H1 (cell line): Measurements from ENCODE around the gene L3MBTL4. TPM values are rescaled to one million over a fixed set of nuclear protein-coding genes. Genes with fewer than 3 reads are reported as not detected.

Source experiments
- CTCF ChIA-PET: fragments of 300-600 bp; sonication (Branson Sonifier 250); formaldehyde crosslinking; loops from one replicate; lab custom pipeline; 2021; ENCODE audit not compliant: partially characterized antibody; lab: Charles Lee
- POLR2A ChIA-PET: fragments of 300-600 bp; sonication (Branson Sonifier 250); formaldehyde crosslinking; loops from one replicate; lab custom pipeline; 2021; ENCODE audit warnings: inconsistent platforms; ENCODE audit not compliant: partially characterized antibody; lab: Charles Lee
- DNase-seq, 2 experiments: peaks; one replicate each; pipeline versions ENCODE4 v3.0.0 to v3.0.0-alpha.2; 2010 to 2022; ENCODE audit warnings: low spot score in 2 of 2, low read depth in 1 of 2, mixed read lengths in 1 of 2
- FAIRE-seq: peaks from 2 replicates; lab custom pipeline; 2011; peaks lifted over from hg19 to GRCh38; lab: Jason Lieb, UNC
- H2AFZ ChIP-seq: 2 replicates; pipeline ENCODE4 v1.8.1; 2012; ENCODE audit warnings: low read length, inconsistent platforms
- H2AK5ac ChIP-seq: 2 replicates; pipeline ENCODE4 v1.6.1; 2013; ENCODE audit warnings: low read depth, low read length
- H2BK120ac ChIP-seq: replicated peaks from 2 replicates; pipeline ENCODE3; 2013; ENCODE audit warnings: low read depth, low read length, inconsistent platforms
- H2BK12ac ChIP-seq: 2 replicates; pipeline ENCODE4 v1.6.1; 2013; ENCODE audit warnings: low read depth, low read length
- H2BK15ac ChIP-seq: 2 replicates; pipeline ENCODE4 v1.6.1; 2013; ENCODE audit warnings: low read length
- H2BK20ac ChIP-seq: 2 replicates; pipeline ENCODE4 v1.6.1; 2013; ENCODE audit warnings: low read length
- H2BK5ac ChIP-seq: 2 replicates; pipeline ENCODE4 v1.6.1; 2013; ENCODE audit warnings: low read depth, low read length
- H3K14ac ChIP-seq: 2 replicates; pipeline ENCODE4 v1.6.1; 2013; ENCODE audit warnings: inconsistent platforms; ENCODE audit not compliant: insufficient read length
- H3K18ac ChIP-seq: 2 replicates; pipeline ENCODE4 v1.6.1; 2013; ENCODE audit warnings: low read length; ENCODE audit errors: extremely low read depth
- H3K23ac ChIP-seq: 2 replicates; pipeline ENCODE4 v1.6.1; 2013; ENCODE audit warnings: inconsistent platforms; ENCODE audit not compliant: insufficient read length
- H3K23me2 ChIP-seq: 2 replicates; pipeline ENCODE4 v1.6.1; 2013; ENCODE audit warnings: low read depth, low read length
- H3K27ac ChIP-seq: 2 replicates; pipeline ENCODE4 v1.6.1; 2011; ENCODE audit warnings: low read depth, low read length, inconsistent platforms
- H3K27me3 ChIP-seq, 4 experiments: replicated peaks in 1 of 4; 1 replicate in 1 of 4; 2 replicates in 3 of 4; pipeline versions ENCODE4 v1.6.1 to v1.8.1; 2011 to 2013; ENCODE audit warnings: low read length in 3 of 4, mild to moderate bottlenecking in 3 of 4, inconsistent platforms in 2 of 4, mixed read lengths in 2 of 4, moderate library complexity in 1 of 4; ENCODE audit not compliant: control insufficient read depth in 3 of 4, insufficient read depth in 3 of 4; ENCODE audit errors: extremely low read depth in 1 of 4
- H3K36me3 ChIP-seq, 4 experiments: 2 replicates each; pipeline versions ENCODE4 v1.6.1 to v1.8.1; 2011 to 2013; ENCODE audit warnings: mild to moderate bottlenecking in 4 of 4, low read length in 3 of 4, moderate library complexity in 2 of 4, control low read depth in 1 of 4, inconsistent platforms in 1 of 4; ENCODE audit not compliant: insufficient read depth in 4 of 4, control insufficient read depth in 2 of 4
- H3K4ac ChIP-seq: replicated peaks from 2 replicates; pipeline ENCODE3; 2013; ENCODE audit warnings: low read length, low read depth, mixed read lengths, inconsistent platforms; ENCODE audit not compliant: insufficient read length
- H3K4me1 ChIP-seq, 4 experiments: replicated peaks in 1 of 4; 1 replicate in 1 of 4; 2 replicates in 3 of 4; pipeline versions ENCODE4 v1.6.1 to v1.8.1; 2011 to 2013; ENCODE audit warnings: low read length in 3 of 4, inconsistent platforms in 2 of 4, mixed read lengths in 1 of 4; ENCODE audit not compliant: insufficient read depth in 4 of 4, control insufficient read depth in 3 of 4
- H3K4me2 ChIP-seq, 2 experiments: 2 replicates each; pipeline versions ENCODE4 v1.6.1 to v1.8.1; 2011 to 2013; ENCODE audit warnings: low read depth in 2 of 2, low read length in 2 of 2, control low read depth in 1 of 2, inconsistent platforms in 1 of 2, mild to moderate bottlenecking in 1 of 2; ENCODE audit not compliant: insufficient read depth in 1 of 2
- H3K4me3 ChIP-seq, 4 experiments: fragments of 200-600, 300-600 bp in 1 of 4; sonication (generic), shearing (Covaris generic), sonication (Bioruptor Twin) in 1 of 4; 2 replicates each; pipeline versions ENCODE4 v1.5.1 to v1.8.1; 2011 to 2016; ENCODE audit warnings: low read length in 4 of 4, low read depth in 3 of 4, control low read depth in 2 of 4, inconsistent platforms in 2 of 4, mild to moderate bottlenecking in 2 of 4, mixed read lengths in 1 of 4, moderate library complexity in 1 of 4; ENCODE audit not compliant: insufficient read depth in 2 of 4; ENCODE audit errors: extremely low read depth in 1 of 4
- H3K56ac ChIP-seq: replicated peaks from 2 replicates; pipeline ENCODE3; 2013; ENCODE audit warnings: low read depth, mild to moderate bottlenecking, mixed read lengths, low read length, inconsistent platforms; ENCODE audit not compliant: insufficient read length
- H3K79me1 ChIP-seq: 2 replicates; pipeline ENCODE4 v1.6.1; 2013; ENCODE audit warnings: low read depth, low read length, control low read depth
- H3K79me2 ChIP-seq, 2 experiments: 2 replicates each; pipeline versions ENCODE4 v1.6.1 to v1.8.1; 2012 to 2013; ENCODE audit warnings: low read length in 2 of 2, mild to moderate bottlenecking in 2 of 2, inconsistent platforms in 1 of 2; ENCODE audit not compliant: insufficient read depth in 2 of 2, control insufficient read depth in 1 of 2
- H3K9ac ChIP-seq, 4 experiments: replicated peaks in 1 of 4; 1 replicate in 1 of 4; 2 replicates in 3 of 4; pipeline versions ENCODE4 v1.6.1 to v1.8.1; 2011 to 2013; ENCODE audit warnings: low read depth in 3 of 4, low read length in 3 of 4, control low read depth in 2 of 4, mild to moderate bottlenecking in 2 of 4, moderate library complexity in 2 of 4, inconsistent platforms in 1 of 4; ENCODE audit errors: extremely low read depth in 1 of 4
- H3K9me3 ChIP-seq, 2 experiments: 2 replicates each; pipeline versions ENCODE4 v1.6.1 to v1.8.1; 2012 to 2013; ENCODE audit warnings: mild to moderate bottlenecking in 2 of 2, moderate library complexity in 2 of 2, control low read depth in 1 of 2, inconsistent platforms in 1 of 2, low read depth in 1 of 2, low read length in 1 of 2, mixed read lengths in 1 of 2; ENCODE audit not compliant: insufficient read depth in 2 of 2
- H4K20me1 ChIP-seq, 2 experiments: replicated peaks in 1 of 2; 2 replicates each; pipeline versions ENCODE3 to v1.8.1; 2011 to 2013; ENCODE audit warnings: inconsistent platforms in 2 of 2, low read length in 2 of 2, mild to moderate bottlenecking in 1 of 2; ENCODE audit not compliant: insufficient read depth in 2 of 2, control insufficient read depth in 1 of 2
- H4K5ac ChIP-seq: 2 replicates; pipeline ENCODE4 v1.6.1; 2013; ENCODE audit warnings: low read length, low read depth, mixed read lengths, inconsistent platforms; ENCODE audit not compliant: insufficient read length
- H4K8ac ChIP-seq: 2 replicates; pipeline ENCODE4 v1.8.0; 2013; ENCODE audit warnings: mild to moderate bottlenecking, moderate library complexity, low read length, inconsistent platforms; ENCODE audit not compliant: insufficient read depth; ENCODE audit errors: extremely low read depth
- H4K91ac ChIP-seq: replicated peaks from 2 replicates; pipeline ENCODE3; 2013; ENCODE audit warnings: low read length, mixed read lengths, inconsistent platforms; ENCODE audit not compliant: insufficient read length
- E2F6 ChIP-seq: IDR thresholded peaks from 2 replicates; pipeline ENCODE4 v1.6.1; 2012; ENCODE audit warnings: inconsistent platforms
- JUN ChIP-seq: IDR thresholded peaks from 2 replicates; pipeline ENCODE4 v1.6.1; 2011; ENCODE audit warnings: low read depth, mild to moderate bottlenecking, improper control_type of control experiment, low read length
- JUND ChIP-seq: IDR thresholded peaks from 2 replicates; pipeline ENCODE4 v1.6.1; 2011; ENCODE audit warnings: mild to moderate bottlenecking, improper control_type of control experiment, low read length
- KDM1A ChIP-seq: fragments of 200-600, 300-600 bp; sonication (generic); IDR thresholded peaks from 2 replicates; pipeline ENCODE4 v1.7.1; 2016; ENCODE audit warnings: mild to moderate bottlenecking, low read length, borderline replicate concordance
- RXRA ChIP-seq: IDR thresholded peaks from 2 replicates; pipeline ENCODE4 v1.6.1; 2011; ENCODE audit warnings: low read depth, mild to moderate bottlenecking, low read length, moderate library complexity; ENCODE audit not compliant: insufficient read depth
- SUZ12 ChIP-seq: fragments of 200-600 bp; sonication (generic); IDR thresholded peaks from 2 replicates; pipeline ENCODE4 v1.6.1; 2012; ENCODE audit warnings: mild to moderate bottlenecking, inconsistent platforms, low read length, moderate library complexity, mixed read lengths
- WGBS, 2 experiments: shearing (Covaris generic) in 1 of 2; methylation state at CpG; one replicate each; pipeline versions ENCODE4 v1.1.6 to v1.1.7; 2013 to 2015; ENCODE audit warnings: low lambda C conversion rate in 2 of 2, mixed read lengths in 2 of 2, inconsistent platforms in 1 of 2, low coverage in 1 of 2, missing lambda C conversion rate in 1 of 2; ENCODE audit not compliant: insufficient replicate concordance in 2 of 2, insufficient coverage in 1 of 2, insufficient read length in 1 of 2; ENCODE audit errors: extremely low coverage in 1 of 2, missing lambda C conversion rate in 1 of 2; 5-methylcytosine and 5-hydroxymethylcytosine counted together
- polyA plus RNA-seq, 7 experiments: library from polyadenylated mRNA; depleted of rRNA in 3 of 7; stranded (reverse) in 5 of 7; unstranded in 2 of 7; fragments of >200 nt in 5 of 7; fragments of 200-250 nt in 2 of 7; gene quantifications; 1 replicate in 5 of 7; 2 replicates in 1 of 7; 4 replicates in 1 of 7; pipeline versions ENCODE4 v1.2.1 to v1.2.3, GENCODE V29; 2011 to 2013; ENCODE audit warnings: missing spikeins in 2 of 7, mixed read lengths in 2 of 7
- total RNA-seq: library from RNA; stranded (reverse); fragmentation: NEBNext Ultra II Directional; extraction: Animal tissue kit (Norgen Biotek cat#: 25700); gene quantifications from 2 replicates; pipeline ENCODE4 v1.2.1, GENCODE V29; 2021

Gene L3MBTL4
- total and polyA plus RNA-seq, 2 of the 8 experiments (the other 6 are each of a cell fraction or from before 2014, with no cell fraction given), result 1.0 to 2.1 TPM

- Histone ChIP-seq H3K36me3 (no peaks in the 10 kb centered on the region), H3K9ac (no peak overlapping the region), H3K4ac (no peak overlapping the region), H4K20me1 (no peaks in the 10 kb centered on the region), H3K14ac (no peak overlapping the region), H4K91ac (no peak overlapping the region), H2BK5ac (no peak overlapping the region), H4K5ac (no peak overlapping the region), H3K79me1 (no peaks in the 10 kb centered on the region), H2BK120ac (no peak overlapping the region), H3K23me2 (no peaks in the 10 kb centered on the region), H4K8ac (no peak overlapping the region), H3K4me1 (no peaks in the 10 kb centered on the region), H3K56ac (no peak overlapping the region), H3K18ac (no peak overlapping the region), H3K27ac (no peak overlapping the region), H3K4me3 (no peak overlapping the region), H3K27me3 (no peaks in the 10 kb centered on the region), H2BK12ac (no peak overlapping the region), H3K9me3 (no peaks in the 10 kb centered on the region), H2BK20ac (no peak overlapping the region), H3K4me2 (no peak overlapping the region), H2AK5ac (no peak overlapping the region), H2BK15ac (no peak overlapping the region), H3K23ac (no peak overlapping the region), H3K79me2 (no peaks in the 10 kb centered on the region), H2AFZ (no peak overlapping the region)
- ChIA-PET CTCF (no interaction called here), POLR2A (no interaction called here)
- WGBS, 2 experiments, result 91% methylated on average over 4 of the region's 4 CpGs; no CpG with 5 or more reads in 1 of the 2 experiments
- no peak for FAIRE-seq
- DNase-seq, result no peak
- TF ChIP-seq KDM1A (no peak), JUN (no peak), RXRA (no peak), E2F6 (no peak), SUZ12 (no peak), JUND (no peak)
Measured at GRCh38 chr18:6009756-6010155, 405.0 kb downstream of the L3MBTL4 start.
